C4-2B (cell line): ENCODE results near the gene MRTO4.
"Not testable (repeated sequence)": the region's sequence is repeated elsewhere in the genome, so short reads cannot be mapped to it uniquely, and the experiment has no call there.

Experiments used
- H3K27ac ChIP-seq: fragments of 450-650 bp; 2 replicates; pipeline ENCODE4 v1.5.1; 2017
- ZFX ChIP-seq: fragments of 450-650 bp; IDR thresholded peaks from 2 replicates; pipeline ENCODE4 v1.6.1; 2017
- TF ChIP-seq, protein P1 (sequence below): fragments of 450-650 bp; conservative IDR thresholded peaks from 2 replicates; pipeline ENCODE4 v1.5.1; 2017; ENCODE audit warnings: mild to moderate bottlenecking

The MRTO4 gene

DNA sequence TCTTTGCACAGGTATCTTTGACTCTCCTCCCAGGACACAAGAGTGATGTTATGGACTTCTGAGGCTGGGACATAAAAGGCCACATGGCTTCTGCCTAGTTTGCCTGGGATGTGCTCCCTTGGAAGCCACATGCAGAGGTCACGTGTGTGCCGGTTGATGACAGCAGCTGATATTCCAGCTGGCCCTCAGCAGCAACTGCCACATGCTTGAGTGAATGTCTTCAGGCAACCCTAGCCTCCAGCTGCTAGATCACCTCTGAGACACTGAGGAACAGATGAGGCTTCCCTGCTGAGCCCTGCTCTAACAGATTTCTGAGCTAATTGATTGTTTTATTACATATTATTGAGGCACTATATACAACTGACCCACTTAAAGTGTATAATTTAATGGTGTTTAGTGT is 48.6 kb downstream of the MRTO4 start:
- TF ChIP-seq, protein P1, sequence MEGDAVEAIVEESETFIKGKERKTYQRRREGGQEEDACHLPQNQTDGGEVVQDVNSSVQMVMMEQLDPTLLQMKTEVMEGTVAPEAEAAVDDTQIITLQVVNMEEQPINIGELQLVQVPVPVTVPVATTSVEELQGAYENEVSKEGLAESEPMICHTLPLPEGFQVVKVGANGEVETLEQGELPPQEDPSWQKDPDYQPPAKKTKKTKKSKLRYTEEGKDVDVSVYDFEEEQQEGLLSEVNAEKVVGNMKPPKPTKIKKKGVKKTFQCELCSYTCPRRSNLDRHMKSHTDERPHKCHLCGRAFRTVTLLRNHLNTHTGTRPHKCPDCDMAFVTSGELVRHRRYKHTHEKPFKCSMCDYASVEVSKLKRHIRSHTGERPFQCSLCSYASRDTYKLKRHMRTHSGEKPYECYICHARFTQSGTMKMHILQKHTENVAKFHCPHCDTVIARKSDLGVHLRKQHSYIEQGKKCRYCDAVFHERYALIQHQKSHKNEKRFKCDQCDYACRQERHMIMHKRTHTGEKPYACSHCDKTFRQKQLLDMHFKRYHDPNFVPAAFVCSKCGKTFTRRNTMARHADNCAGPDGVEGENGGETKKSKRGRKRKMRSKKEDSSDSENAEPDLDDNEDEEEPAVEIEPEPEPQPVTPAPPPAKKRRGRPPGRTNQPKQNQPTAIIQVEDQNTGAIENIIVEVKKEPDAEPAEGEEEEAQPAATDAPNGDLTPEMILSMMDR, result no peak
- TF ChIP-seq ZFX, result no peak
- H3K27ac ChIP-seq, result no peak overlapping the region

GRCh38 chr1:19304081-19304480 is 52.5 kb downstream of the MRTO4 start:
- H3K27ac ChIP-seq, result not testable (repeated sequence)

- H3K27ac ChIP-seq, result no peak overlapping the region
- TF ChIP-seq, protein P1, result no peak
- TF ChIP-seq ZFX, result no peak
Observed at GRCh38 chr1:19305880-19306279, 54.3 kb downstream of the MRTO4 start.

DNA sequence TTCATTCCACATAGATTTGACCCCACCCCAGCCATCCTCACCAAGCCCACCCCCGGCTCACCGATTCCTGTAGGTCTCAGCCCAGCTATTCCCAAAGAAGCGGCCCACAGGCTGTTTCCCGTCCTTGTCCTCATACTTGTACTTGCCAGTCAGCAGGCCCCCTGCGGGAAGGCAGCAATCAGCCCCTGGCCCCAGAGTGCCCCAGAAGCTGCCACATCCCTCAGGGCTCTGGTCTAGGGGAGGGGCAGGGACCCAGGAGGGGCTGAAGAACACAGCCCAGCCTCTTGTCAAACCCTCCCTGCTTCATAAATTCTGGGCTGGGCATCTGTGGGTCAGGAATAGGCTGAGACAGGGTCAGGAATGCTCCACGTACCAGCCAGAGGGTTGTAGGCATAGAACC is 55.3 kb downstream of the MRTO4 start:
- TF ChIP-seq ZFX, result no peak
- TF ChIP-seq, protein P1, result no peak
- no peak overlapping the region for H3K27ac ChIP-seq

GRCh38 chr1:19307794-19308508 is 56.3 kb downstream of the MRTO4 start:
- TF ChIP-seq, protein P1, result no peak
- no peak for TF ChIP-seq ZFX
- no peak overlapping the region for H3K27ac ChIP-seq

GRCh38 chr1:19308509-19308907 is 56.9 kb downstream of the MRTO4 start:
- no peak for TF ChIP-seq ZFX
- TF ChIP-seq, protein P1, result no peak
- no peak overlapping the region for H3K27ac ChIP-seq

- TF ChIP-seq, protein P1, result no peak
- TF ChIP-seq ZFX, result no peak
- H3K27ac ChIP-seq, result no peak overlapping the region
Observed at GRCh38 chr1:19309123-19309813, 57.7 kb downstream of the MRTO4 start.
